Myocyte (in vitro differentiated cells): ENCODE measurements around the gene UPK1A. TPM values are rescaled to one million over a fixed set of nuclear protein-coding genes. Genes with fewer than 3 reads are reported as not detected.
"Not testable (repeated sequence)": the region's sequence is repeated elsewhere in the genome, so short reads cannot be mapped to it uniquely, and the experiment has no call there.

Experiments used
- DNase-seq: peaks from one replicate; pipeline ENCODE4 v3.0.0-alpha.2; 2012; ENCODE audit warnings: low read depth
- total RNA-seq: library from RNA; depleted of rRNA; stranded (reverse); fragments of >200 nt; gene quantifications from 2 replicates; pipeline ENCODE4 v1.2.3, GENCODE V29; 2014

The UPK1A gene
- total RNA-seq, 1 donor from 2014 or later = not detected

GRCh38 chr19:35716801-35717664 lies 50.7 kb downstream of the UPK1A start:
- peak; percentile 90 for DNase-seq

DNA sequence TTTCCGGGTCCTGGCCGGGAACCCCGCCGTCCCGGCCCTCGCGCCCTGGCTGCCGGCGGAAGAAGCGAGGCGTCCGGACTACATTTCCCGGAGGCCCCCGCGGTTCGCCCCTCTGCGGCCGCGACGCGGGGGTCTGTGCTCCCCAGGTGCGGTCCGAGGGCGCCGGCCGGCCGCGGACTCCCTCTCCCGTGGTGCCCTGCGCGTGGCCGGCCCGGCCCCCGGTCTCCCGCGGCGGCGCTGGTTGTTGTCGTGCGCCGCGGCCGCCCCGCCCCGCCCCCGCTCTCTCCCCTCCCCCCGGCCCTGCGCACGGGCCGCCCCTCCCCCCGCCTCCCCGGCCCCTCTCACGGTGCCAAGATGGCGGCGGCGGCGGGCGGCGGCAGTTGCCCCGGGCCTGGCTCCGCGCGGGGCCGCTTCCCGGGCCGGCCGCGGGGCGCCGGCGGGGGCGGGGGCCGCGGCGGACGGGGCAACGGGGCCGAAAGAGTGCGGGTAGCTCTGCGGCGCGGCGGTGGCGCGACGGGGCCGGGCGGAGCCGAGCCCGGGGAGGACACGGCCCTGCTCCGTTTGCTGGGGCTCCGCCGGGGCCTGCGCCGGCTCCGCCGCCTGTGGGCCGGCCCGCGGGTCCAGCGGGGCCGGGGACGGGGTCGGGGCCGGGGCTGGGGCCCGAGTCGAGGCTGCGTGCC lies 51.5 kb downstream of the UPK1A start, which contains the start of gene KMT2B:
TSS of gene KMT2B (plus strand) at position 339 of the 680 bp plus-strand sequence. CDS start at position 355, 16 bp downstream.
- peak; percentile 96 for DNase-seq

DNA sequence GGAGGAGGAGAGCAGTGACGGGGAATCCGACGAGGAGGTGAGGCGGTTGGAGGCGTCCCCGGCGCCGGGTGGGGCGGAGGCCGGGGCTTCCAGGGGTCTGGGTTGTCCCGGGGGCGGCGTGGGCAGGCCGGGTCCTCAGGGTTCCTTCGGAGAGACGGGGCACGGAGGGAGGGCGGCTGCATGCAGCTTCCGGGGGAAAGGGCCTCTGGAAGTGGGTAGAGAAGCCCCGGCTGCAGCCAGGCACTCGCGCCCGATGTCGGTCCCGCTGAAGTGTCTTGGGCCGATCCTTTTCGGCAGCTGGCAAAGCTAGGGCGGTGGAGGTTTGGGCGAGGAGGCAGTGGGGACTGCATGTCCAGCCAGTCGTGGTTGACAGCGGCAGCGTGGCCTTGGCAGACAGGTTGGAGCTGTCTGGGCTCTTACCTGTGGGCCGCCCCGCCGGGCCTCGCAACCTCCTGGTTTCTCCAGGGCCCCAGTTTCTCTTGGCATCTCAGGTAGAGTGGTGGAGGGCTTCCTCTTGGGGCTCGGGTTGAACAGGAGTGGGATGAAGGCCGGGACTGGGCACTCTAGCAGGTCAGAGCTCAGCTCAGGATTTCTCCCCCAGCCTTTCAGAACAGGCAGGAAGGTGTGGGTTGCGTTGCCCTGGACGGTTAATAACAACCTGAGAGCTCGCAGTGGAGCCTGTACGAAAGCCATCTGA lies 52.2 kb downstream of the UPK1A start:
- peak; percentile 46 for DNase-seq

GRCh38 chr19:35719402-35720162 lies 53.3 kb downstream of the UPK1A start:
- no peak for DNase-seq

- no peak for DNase-seq
Measured at GRCh38 chr19:35720163-35720524, 53.8 kb downstream of the UPK1A start.

GRCh38 chr19:35720648-35721047 lies 54.3 kb downstream of the UPK1A start:
- no peak for DNase-seq

DNA sequence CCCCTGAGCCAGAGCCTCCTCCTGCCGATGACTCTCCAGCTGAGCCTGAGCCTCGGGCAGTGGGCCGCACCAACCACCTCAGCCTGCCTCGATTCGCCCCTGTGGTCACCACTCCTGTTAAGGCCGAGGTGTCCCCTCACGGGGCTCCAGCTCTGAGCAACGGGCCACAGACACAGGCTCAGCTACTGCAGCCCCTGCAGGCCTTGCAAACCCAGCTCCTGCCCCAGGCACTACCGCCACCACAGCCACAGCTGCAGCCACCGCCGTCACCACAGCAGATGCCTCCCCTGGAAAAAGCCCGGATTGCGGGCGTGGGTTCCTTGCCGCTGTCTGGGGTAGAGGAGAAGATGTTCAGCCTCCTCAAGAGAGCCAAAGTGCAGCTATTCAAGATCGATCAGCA lies 55.1 kb downstream of the UPK1A start:
- no peak for DNase-seq

DNA sequence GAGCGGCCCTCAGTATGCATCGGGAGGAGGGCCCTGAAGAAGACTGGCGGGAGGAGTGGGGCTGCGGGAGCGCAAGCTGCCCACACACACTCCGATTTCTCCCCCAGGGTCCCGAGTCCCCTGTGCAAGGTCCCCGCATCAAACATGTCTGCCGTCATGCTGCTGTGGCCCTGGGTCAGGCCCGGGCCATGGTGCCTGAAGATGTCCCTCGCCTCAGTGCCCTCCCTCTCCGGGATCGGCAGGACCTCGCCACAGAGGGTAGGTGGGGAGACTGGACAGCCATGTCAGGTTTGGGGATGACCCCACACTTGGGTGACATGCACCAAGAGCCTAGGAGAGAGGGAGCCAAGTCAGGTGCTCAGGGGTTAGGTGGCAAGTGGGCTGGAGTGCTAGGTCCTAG lies 56.1 kb downstream of the UPK1A start:
- no peak for DNase-seq

GRCh38 chr19:35722897-35723296 lies 56.6 kb downstream of the UPK1A start:
- DNase-seq = no peak

DNA sequence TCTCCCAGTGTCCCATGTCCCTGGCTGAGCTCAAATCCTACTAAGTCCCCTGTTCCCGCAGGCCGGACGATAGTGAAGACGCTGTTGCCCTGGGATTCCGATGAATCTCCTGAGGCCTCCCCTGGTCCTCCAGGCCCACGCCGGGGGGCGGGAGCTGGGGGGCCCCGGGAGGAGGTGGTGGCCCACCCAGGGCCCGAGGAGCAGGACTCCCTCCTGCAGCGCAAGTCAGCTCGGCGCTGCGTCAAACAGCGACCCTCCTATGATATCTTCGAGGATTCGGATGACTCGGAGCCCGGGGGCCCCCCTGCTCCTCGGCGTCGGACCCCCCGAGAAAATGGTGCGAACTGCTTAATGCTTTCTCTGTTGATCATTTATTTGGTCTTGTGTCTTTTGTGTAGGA lies 57.4 kb downstream of the UPK1A start:
- no peak for DNase-seq

DNA sequence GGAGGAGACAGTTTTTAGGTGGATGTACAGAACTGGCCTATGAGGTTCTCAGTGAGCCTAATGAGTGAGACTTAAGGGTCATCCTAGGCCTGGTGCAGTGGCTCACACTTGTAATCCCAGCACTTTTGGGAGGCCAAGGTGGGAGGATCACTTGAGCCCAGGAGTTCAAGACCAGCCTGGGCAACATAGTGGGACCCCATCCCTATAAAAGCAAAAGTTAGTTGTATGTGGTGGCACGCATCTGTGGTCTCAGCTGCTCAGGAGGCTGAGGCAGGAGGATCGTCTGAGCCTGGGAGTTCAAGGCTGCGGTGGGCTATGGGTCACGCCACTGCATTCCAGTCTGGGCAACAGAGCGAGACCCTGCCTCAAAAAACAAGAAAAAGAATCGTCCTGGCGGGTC lies 57.8 kb downstream of the UPK1A start:
- not testable (repeated sequence) for DNase-seq

GRCh38 chr19:35724560-35724959 lies 58.2 kb downstream of the UPK1A start:
- DNase-seq = no peak

DNA sequence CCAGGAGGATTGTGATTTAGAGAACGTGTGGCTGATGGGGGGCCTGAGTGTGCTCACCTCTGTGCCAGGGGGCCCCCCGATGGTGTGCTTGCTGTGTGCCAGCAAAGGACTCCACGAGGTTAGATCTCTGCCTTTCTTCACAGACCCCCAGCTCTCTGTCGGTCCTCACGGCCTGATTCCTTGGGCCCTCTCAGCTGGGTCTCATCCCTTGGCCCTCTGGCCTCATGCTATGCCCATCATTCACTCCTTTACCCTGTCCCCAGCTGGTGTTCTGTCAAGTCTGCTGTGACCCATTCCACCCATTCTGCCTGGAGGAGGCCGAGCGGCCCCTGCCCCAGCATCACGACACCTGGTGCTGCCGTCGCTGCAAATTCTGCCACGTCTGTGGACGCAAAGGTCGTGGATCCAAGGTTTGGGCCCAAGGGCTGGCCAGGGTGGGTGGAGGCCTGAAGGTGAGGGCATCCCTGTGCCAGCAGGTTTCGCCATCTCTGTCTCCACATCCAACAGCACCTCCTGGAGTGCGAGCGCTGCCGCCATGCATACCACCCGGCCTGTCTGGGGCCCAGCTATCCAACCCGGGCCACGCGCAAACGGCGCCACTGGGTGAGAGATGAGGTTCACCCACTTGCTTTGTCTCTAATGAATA lies 59.0 kb downstream of the UPK1A start:
- no peak for DNase-seq

GRCh38 chr19:35727053-35727955 lies 61.0 kb downstream of the UPK1A start:
- DNase-seq = peak; percentile 62

Other genes starting within 250 kb of the UPK1A start
- gene FFAR2, start 218.3 kb upstream of the UPK1A start, total RNA-seq = not detected in 2 replicates
- not detected in 2 replicates for gene KRTDAP, start 176.1 kb upstream of the UPK1A start, total RNA-seq
- gene DMKN, start 152.9 kb upstream of the UPK1A start, total RNA-seq = 3.0 and 9.7 TPM in 2 replicates
- not detected in 2 replicates for gene SBSN, start 138.2 kb upstream of the UPK1A start, total RNA-seq
- gene GAPDHS, start 133.1 kb upstream of the UPK1A start, total RNA-seq = not detected in 2 replicates
- gene TMEM147, start 120.9 kb upstream of the UPK1A start, total RNA-seq = 124 and 137 TPM in 2 replicates
- not detected in 2 replicates for gene ATP4A, start 102.9 kb upstream of the UPK1A start, total RNA-seq
- not detected in 2 replicates for gene PMIS2, start 80.3 kb upstream of the UPK1A start, total RNA-seq
- 4.8 and 6.5 TPM in 2 replicates for gene HAUS5, start 53.8 kb upstream of the UPK1A start, total RNA-seq
- 68.9 and 72.6 TPM in 2 replicates for gene RBM42, start 37.5 kb upstream of the UPK1A start, total RNA-seq
- not detected in 2 replicates for gene ETV2, start 24.8 kb upstream of the UPK1A start, total RNA-seq
- gene COX6B1, start 18.2 kb upstream of the UPK1A start, total RNA-seq = 513 and 547 TPM in 2 replicates
- gene ZBTB32, start 38.0 kb downstream of the UPK1A start, total RNA-seq = 0.11 TPM in 1 of 2 replicates, not detected in the other
- gene KMT2B, start 51.5 kb downstream of the UPK1A start, total RNA-seq = 11.1 and 11.2 TPM in 2 replicates
- 1.8 and 4.8 TPM in 2 replicates for gene IGFLR1, start 75.9 kb downstream of the UPK1A start, total RNA-seq
- gene U2AF1L4, start 78.9 kb downstream of the UPK1A start, total RNA-seq = 9.7 and 12.0 TPM in 2 replicates
- gene PSENEN, start 79.1 kb downstream of the UPK1A start, total RNA-seq = 32.5 and 32.8 TPM in 2 replicates
- gene LIN37, start 82.1 kb downstream of the UPK1A start, total RNA-seq = 10.6 and 18.1 TPM in 2 replicates
- 0.21 and 0.37 TPM in 2 replicates for gene HSPB6, start 90.5 kb downstream of the UPK1A start, total RNA-seq
- 3.2 and 3.6 TPM in 2 replicates for gene PROSER3, start 91.7 kb downstream of the UPK1A start, total RNA-seq
- gene ARHGAP33, start 109.0 kb downstream of the UPK1A start, total RNA-seq = 1.5 and 3.8 TPM in 2 replicates
- not detected in 2 replicates for gene PRODH2, start 146.3 kb downstream of the UPK1A start, total RNA-seq
- gene NPHS1, start 186.0 kb downstream of the UPK1A start, total RNA-seq = not detected in 2 replicates
- not detected in 2 replicates for gene KIRREL2, start 190.4 kb downstream of the UPK1A start, total RNA-seq
- gene APLP1, start 202.1 kb downstream of the UPK1A start, total RNA-seq = 10.4 and 30.5 TPM in 2 replicates
- gene NFKBID, start 234.0 kb downstream of the UPK1A start, total RNA-seq = 1.2 and 2.2 TPM in 2 replicates
- gene HCST, start 236.0 kb downstream of the UPK1A start, total RNA-seq = not detected in 2 replicates
- gene TYROBP, start 241.8 kb downstream of the UPK1A start, total RNA-seq = not detected in 2 replicates